CD4-positive, CD25-positive, alpha-beta regulatory T cell (primary cell): ENCODE measurements around the gene ZMYND19. TPM values are rescaled to one million over a fixed set of nuclear protein-coding genes. Genes with fewer than 3 reads are reported as not detected.

Experiments
- ATAC-seq, 2 donors: fragments of 150-1000 bp; cut with Tn5 transposase; one replicate each; pipeline ENCODE4 v1.10.0; 2021; ENCODE audit warnings: low read depth in 2 of 2, moderate number of reproducible peaks in 2 of 2, moderate library complexity in 1 of 2
- DNase-seq, 3 donors: peaks; one replicate each; pipeline versions ENCODE4 v3.0.0 to v3.0.0-alpha.2; 2012 to 2022; ENCODE audit warnings: mixed read lengths in 1 of 3
- H3K27ac ChIP-seq: one replicate; pipeline ENCODE4 v1.7.0; 2013; ENCODE audit warnings: mild to moderate bottlenecking, low read length; ENCODE audit not compliant: insufficient read depth, poor library complexity, severe bottlenecking
- H3K27me3 ChIP-seq: one replicate; pipeline ENCODE4 v1.7.0; 2013; ENCODE audit warnings: low read length; ENCODE audit not compliant: control insufficient read depth, insufficient read depth
- H3K36me3 ChIP-seq: one replicate; pipeline ENCODE4 v1.7.0; 2013; ENCODE audit warnings: mild to moderate bottlenecking, low read length, moderate library complexity; ENCODE audit not compliant: control insufficient read depth, insufficient read depth
- H3K4me1 ChIP-seq: 2 replicates; pipeline ENCODE4 v1.7.0; 2013; ENCODE audit warnings: mild to moderate bottlenecking, low read length; ENCODE audit not compliant: insufficient read depth, control insufficient read depth, poor library complexity, severe bottlenecking
- H3K4me3 ChIP-seq: one replicate; pipeline ENCODE4 v1.7.0; 2013; ENCODE audit warnings: low read depth, mild to moderate bottlenecking, low read length, moderate library complexity
- H3K9me3 ChIP-seq, 2 experiments: 1 replicate in 1 of 2; 2 replicates in 1 of 2; pipeline ENCODE4 v1.7.0; 2013; ENCODE audit warnings: low read length in 2 of 2, mild to moderate bottlenecking in 1 of 2, moderate library complexity in 1 of 2; ENCODE audit not compliant: control insufficient read depth in 2 of 2
- H3K27ac Mint-ChIP-seq, 3 donors: one replicate each; pipeline ENCODE4 v1.8.0; 2020 to 2022; ENCODE audit warnings: mild to moderate bottlenecking in 3 of 3, mixed read lengths in 3 of 3, moderate library complexity in 2 of 3
- H3K27me3 Mint-ChIP-seq: one replicate; pipeline ENCODE4 v1.8.0; 2022; ENCODE audit warnings: mild to moderate bottlenecking, mixed read lengths
- H3K36me3 Mint-ChIP-seq: one replicate; pipeline ENCODE4 v1.8.0; 2020; ENCODE audit warnings: mixed read lengths
- H3K4me1 Mint-ChIP-seq, 4 donors: one replicate each; pipeline ENCODE4 v1.8.0; 2020 to 2022; ENCODE audit warnings: mixed read lengths in 4 of 4, mild to moderate bottlenecking in 1 of 4
- H3K4me3 Mint-ChIP-seq, 4 donors: one replicate each; pipeline ENCODE4 v1.8.0; 2020 to 2022; ENCODE audit warnings: mild to moderate bottlenecking in 4 of 4, mixed read lengths in 4 of 4, moderate library complexity in 3 of 4
- H3K9me3 Mint-ChIP-seq, 7 donors: one replicate each; pipeline ENCODE4 v1.8.0; 2020 to 2022; ENCODE audit warnings: mixed read lengths in 7 of 7, mild to moderate bottlenecking in 3 of 7, moderate library complexity in 2 of 7
- polyA plus RNA-seq, 4 donors: library from polyadenylated mRNA; unstranded; fragments of 300-500 nt; fragmentation: Illumina TruSeq; gene quantifications; one replicate each; pipeline ENCODE4 v1.2.3, GENCODE V29; 2021
- total RNA-seq: library from RNA; stranded (reverse); gene quantifications from one replicate; pipeline ENCODE4 v1.2.3, GENCODE V29; 2022

The ZMYND19 gene
- total and polyA plus RNA-seq, 5 donors from 2014 or later, result 4.4 to 20.4 (median 5.8) TPM

DNA sequence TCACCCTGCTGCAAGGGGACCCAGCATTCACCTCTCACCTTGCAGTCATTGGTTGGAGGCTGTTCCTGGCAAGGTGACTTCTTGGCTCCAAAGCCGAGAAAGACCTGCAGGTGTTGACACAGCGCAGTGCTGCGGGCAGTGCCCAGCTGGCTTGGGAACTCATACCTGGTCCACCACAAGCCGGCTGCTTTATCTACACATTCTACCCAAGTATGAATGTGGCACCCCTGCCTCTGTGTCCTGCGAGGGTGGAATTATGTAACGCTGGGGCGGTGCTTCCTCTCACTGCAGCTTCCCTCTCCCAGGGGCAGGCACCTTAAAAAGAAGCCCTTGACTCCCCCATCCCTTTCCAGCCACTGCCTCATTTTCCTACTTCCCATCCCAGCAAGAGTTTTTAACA lies 2.5 kb upstream of the ZMYND19 start:
- Mint-ChIP-seq H3K36me3 (peaks cover 4% of the 10 kb centered on the region), H3K27me3 (no peaks in the 10 kb centered on the region), H3K27ac (no peak overlapping the region), H3K4me1 (peaks cover 0 to 21% (median 5%) of the 10 kb centered on the region in 4 donors), H3K4me3 (peak overlapping the region; percentile 33 to 72 (median 53)), H3K9me3 (no peaks in the 10 kb centered on the region)
- Histone ChIP-seq H3K27ac (no peak overlapping the region), H3K27me3 (no peaks in the 10 kb centered on the region), H3K36me3 (peaks cover 5% of the 10 kb centered on the region), H3K9me3 (no peaks in the 10 kb centered on the region), H3K4me3 (no peak overlapping the region), H3K4me1 (peaks cover 19% of the 10 kb centered on the region)
- DNase-seq (no peak), ATAC-seq (no peak)

DNA sequence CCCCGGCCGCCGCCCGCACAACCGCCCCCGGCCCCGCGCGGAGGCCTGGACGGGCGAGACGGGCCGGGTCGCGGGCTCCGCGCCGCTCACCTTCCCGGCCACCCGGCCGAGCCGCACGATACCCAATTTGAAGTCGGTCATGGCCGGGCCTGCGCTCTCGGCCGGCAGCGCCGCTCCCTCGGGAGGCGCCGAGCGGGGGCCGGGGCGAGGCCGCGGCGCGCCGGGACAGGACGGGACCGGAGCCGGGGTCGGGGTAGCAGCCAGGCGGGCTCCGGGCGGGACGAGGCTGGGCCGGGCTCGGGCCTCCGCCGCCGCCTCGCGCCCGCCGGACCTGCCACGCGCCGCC lies 216 bp downstream of the ZMYND19 start:
- peaks cover 12% of the 10 kb centered on the region for H3K36me3 Mint-ChIP-seq
- H3K27ac ChIP-seq, result no peak overlapping the region
- no peaks in the 10 kb centered on the region for H3K9me3 ChIP-seq
- H3K4me3 ChIP-seq, result no peak overlapping the region
- no peak for ATAC-seq
- peaks cover 19% of the 10 kb centered on the region for H3K4me1 ChIP-seq
- peaks cover 0 to 23% (median 5%) of the 10 kb centered on the region in 4 donors for H3K4me1 Mint-ChIP-seq
- H3K9me3 Mint-ChIP-seq, result no peaks in the 10 kb centered on the region
- peak in 1 of 3 donors; percentile 21 for DNase-seq
- no peaks in the 10 kb centered on the region for H3K27me3 Mint-ChIP-seq
- H3K27me3 ChIP-seq, result no peaks in the 10 kb centered on the region
- H3K27ac Mint-ChIP-seq, result no peak overlapping the region
- peaks cover 23% of the 10 kb centered on the region for H3K36me3 ChIP-seq
- peak overlapping the region in 1 of 4 donors; percentile 88 for H3K4me3 Mint-ChIP-seq

DNA sequence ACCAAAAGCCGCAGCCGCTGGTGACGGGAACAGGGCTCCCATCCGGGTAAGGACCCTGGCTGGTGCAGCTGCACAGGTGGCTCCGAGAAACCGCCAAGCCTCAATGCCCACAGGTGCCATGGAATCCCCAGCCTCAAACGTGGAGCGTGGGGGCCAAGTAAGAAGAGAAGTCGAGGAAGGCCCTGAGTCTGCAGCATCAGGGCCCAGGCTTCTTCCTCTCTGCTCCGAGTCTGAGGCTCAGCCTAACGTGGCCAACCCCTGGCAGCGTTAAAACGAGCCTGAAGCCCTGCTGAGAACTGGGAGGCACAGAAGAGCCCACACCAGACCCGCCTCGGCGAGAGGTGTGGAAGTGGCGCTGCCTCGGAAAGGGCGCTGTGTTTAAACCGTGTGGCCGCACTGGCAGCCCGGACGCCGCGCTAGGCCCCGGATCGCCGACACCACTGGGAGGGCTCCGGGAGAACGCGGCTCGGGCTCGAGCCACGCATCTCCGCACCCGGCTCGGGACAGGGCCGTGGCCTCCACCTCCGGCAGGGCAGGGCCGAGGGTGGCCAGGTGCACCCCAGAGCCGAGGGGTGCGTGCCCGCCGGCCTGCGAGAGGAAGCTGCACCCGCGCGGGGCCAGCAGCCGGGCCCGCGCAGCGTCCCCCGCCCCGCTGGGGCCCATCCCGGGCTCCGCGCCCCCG lies 730 bp downstream of the ZMYND19 start:
- Histone ChIP-seq H3K4me3 (no peak overlapping the region), H3K27ac (no peak overlapping the region), H3K36me3 (peaks cover 23% of the 10 kb centered on the region), H3K4me1 (peaks cover 19% of the 10 kb centered on the region), H3K9me3 (no peaks in the 10 kb centered on the region), H3K27me3 (no peaks in the 10 kb centered on the region)
- Mint-ChIP-seq H3K4me1 (peaks cover 0 to 23% (median 5%) of the 10 kb centered on the region in 4 donors), H3K9me3 (no peaks in the 10 kb centered on the region), H3K27ac (peak overlapping the region in 2 of 3 donors; percentile 48 to 87), H3K4me3 (peak overlapping the region; percentile 86 to 93 (median 92)), H3K36me3 (peaks cover 12% of the 10 kb centered on the region), H3K27me3 (no peaks in the 10 kb centered on the region)
- peak in 1 of 3 donors; percentile 39 for DNase-seq
- no peak for ATAC-seq

DNA sequence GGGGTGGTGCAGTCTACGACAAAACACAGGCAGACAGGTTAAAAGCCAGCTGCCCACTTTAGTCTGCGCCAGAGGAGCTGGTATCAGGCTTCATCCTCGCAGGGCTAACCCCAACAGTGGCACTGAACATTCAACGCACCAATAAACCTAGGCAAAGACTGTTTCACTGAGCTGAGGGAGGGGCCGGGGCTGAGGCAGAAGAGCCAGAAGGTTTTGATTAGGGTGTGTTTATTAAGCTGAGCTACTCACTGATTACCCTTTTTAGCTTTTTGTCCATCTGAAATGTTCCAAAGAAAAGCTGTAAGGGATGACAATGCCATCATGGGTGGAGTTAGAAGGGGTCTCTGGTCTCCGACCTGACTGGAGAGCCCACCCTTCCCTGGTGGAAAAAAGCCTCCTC lies 1.4 kb downstream of the ZMYND19 start:
- Histone ChIP-seq H3K9me3 (no peaks in the 10 kb centered on the region), H3K4me3 (no peak overlapping the region), H3K4me1 (peaks cover 19% of the 10 kb centered on the region), H3K27me3 (no peaks in the 10 kb centered on the region), H3K36me3 (peaks cover 23% of the 10 kb centered on the region), H3K27ac (no peak overlapping the region)
- no peak for DNase-seq
- H3K27me3 Mint-ChIP-seq, result no peaks in the 10 kb centered on the region
- H3K27ac Mint-ChIP-seq, result peak overlapping the region in 2 of 3 donors; percentile 63 to 69
- H3K36me3 Mint-ChIP-seq, result peaks cover 12% of the 10 kb centered on the region
- H3K4me1 Mint-ChIP-seq, result peaks cover 0 to 23% (median 5%) of the 10 kb centered on the region in 4 donors
- no peak for ATAC-seq
- peak overlapping the region; percentile 74 to 92 (median 89) for H3K4me3 Mint-ChIP-seq
- H3K9me3 Mint-ChIP-seq, result no peaks in the 10 kb centered on the region

DNA sequence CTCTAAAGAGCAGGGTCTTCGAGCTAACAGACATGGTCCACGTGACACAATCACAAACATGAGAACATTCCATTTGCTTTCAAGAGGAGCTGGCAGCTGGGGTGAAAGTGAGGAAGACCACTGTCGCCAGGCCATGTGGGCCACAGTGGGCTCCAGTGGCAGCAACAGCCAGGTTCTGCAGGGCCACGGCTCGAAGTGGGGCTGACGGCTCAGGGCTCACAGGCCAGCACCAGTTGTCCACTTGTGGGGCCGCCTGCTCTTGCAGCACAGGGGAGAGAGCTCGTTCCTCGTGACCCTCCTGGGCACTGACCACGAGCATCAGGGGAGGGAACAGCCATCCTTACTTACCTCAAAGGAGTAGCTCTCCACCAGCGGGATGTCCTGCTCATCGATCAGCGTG lies 2.0 kb downstream of the ZMYND19 start:
- peaks cover 0 to 26% (median 5%) of the 10 kb centered on the region in 4 donors for H3K4me1 Mint-ChIP-seq
- peaks cover 12% of the 10 kb centered on the region for H3K36me3 Mint-ChIP-seq
- no peaks in the 10 kb centered on the region for H3K27me3 Mint-ChIP-seq

DNA sequence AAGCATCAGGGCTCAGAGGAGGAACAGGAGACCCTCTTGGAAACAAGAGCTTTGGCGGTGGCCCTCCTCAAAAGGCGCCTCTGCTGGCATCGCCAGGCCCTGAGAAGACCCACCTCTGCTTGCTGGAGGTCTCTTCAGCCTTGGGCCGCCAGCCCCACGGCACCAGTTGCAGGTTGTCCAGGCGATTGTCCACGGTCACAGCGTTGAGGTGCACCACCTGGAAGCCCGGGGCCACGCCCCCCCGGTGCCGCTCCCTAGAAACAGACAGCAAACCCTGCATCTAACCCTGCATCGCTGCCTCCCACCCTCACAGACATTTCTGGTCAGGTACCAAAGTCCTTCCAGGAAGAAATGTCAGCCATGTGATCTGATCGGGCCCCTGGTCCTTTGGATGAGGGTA lies 3.5 kb downstream of the ZMYND19 start:
- no peaks in the 10 kb centered on the region for H3K9me3 Mint-ChIP-seq
- peaks cover 12% of the 10 kb centered on the region for H3K36me3 Mint-ChIP-seq
- Histone ChIP-seq H3K27me3 (no peaks in the 10 kb centered on the region), H3K27ac (no peak overlapping the region), H3K4me3 (no peak overlapping the region), H3K36me3 (peaks cover 23% of the 10 kb centered on the region), H3K9me3 (no peaks in the 10 kb centered on the region), H3K4me1 (peaks cover 19% of the 10 kb centered on the region)
- H3K4me1 Mint-ChIP-seq, result peaks cover 0 to 23% (median 5%) of the 10 kb centered on the region in 4 donors
- DNase-seq (no peak), ATAC-seq (no peak)
- H3K4me3 Mint-ChIP-seq, result peak overlapping the region in 1 of 4 donors; percentile 88
- no peak overlapping the region for H3K27ac Mint-ChIP-seq
- H3K27me3 Mint-ChIP-seq, result no peaks in the 10 kb centered on the region

More for the DNA sequence above, 2.0 kb downstream of the ZMYND19 start:
- no peak for ATAC-seq
- H3K36me3 ChIP-seq, result peaks cover 23% of the 10 kb centered on the region
- DNase-seq, result no peak
- no peak overlapping the region for H3K27ac ChIP-seq
- no peaks in the 10 kb centered on the region for H3K9me3 ChIP-seq
- Mint-ChIP-seq H3K27ac (peak overlapping the region in 1 of 3 donors; percentile 83), H3K4me3 (peak overlapping the region; percentile 74 to 92 (median 87)), H3K9me3 (no peaks in the 10 kb centered on the region)
- H3K4me3 ChIP-seq, result no peak overlapping the region
- no peaks in the 10 kb centered on the region for H3K27me3 ChIP-seq
- peaks cover 19% of the 10 kb centered on the region for H3K4me1 ChIP-seq

DNA sequence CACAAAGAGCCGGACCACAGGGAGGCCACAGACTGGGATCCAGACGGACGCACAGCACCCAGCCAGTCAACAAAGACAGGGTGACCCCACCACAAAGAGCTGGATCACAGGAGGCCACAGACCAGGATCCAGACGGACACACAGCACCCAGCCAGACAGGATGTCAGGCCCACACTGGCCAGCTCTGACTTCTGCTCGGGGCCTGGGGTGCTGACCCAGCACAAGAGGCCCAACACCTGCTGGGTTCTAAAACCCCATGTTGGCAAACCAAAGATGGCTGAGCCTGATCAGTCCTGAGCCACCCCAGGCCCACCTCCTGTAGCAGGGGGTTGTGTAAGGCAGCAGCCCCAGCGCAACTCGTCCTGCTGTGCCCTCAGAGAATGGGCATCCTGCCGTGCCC lies 6.4 kb downstream of the ZMYND19 start:
- DNase-seq, result no peak
- Histone ChIP-seq H3K9me3 (no peaks in the 10 kb centered on the region), H3K4me1 (peaks cover 10% of the 10 kb centered on the region), H3K4me3 (no peak overlapping the region), H3K36me3 (peaks cover 23% of the 10 kb centered on the region), H3K27ac (no peak overlapping the region), H3K27me3 (no peaks in the 10 kb centered on the region)
- Mint-ChIP-seq H3K27me3 (no peaks in the 10 kb centered on the region), H3K9me3 (no peaks in the 10 kb centered on the region), H3K36me3 (peaks cover 12% of the 10 kb centered on the region), H3K4me1 (peaks cover 0 to 20% (median 2%) of the 10 kb centered on the region in 4 donors), H3K4me3 (no peak overlapping the region), H3K27ac (no peak overlapping the region)
- ATAC-seq, result no peak

DNA sequence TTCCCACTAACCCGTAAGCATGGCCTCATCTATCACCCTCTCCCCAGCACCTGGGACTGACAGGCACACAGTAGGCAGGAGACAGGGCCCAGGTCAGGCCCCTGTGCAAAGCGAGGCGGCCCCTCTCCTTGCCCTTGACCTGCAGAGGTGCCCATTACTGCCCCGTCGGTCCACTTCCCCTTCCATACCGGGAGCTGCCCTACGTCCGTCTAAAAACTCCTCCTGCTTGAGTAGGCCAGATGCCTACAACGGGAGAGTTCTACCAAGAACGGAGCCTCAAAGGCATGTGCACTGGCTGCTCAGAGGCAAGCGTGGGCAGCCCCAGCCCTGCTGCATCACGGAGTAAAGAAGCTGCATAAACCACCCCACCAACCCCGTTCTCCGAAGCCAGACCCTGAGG lies 7.0 kb downstream of the ZMYND19 start:
- H3K9me3 Mint-ChIP-seq, result no peaks in the 10 kb centered on the region
- H3K4me1 Mint-ChIP-seq, result peaks cover 0 to 16% (median 2%) of the 10 kb centered on the region in 4 donors
- no peak overlapping the region for H3K27ac ChIP-seq
- no peak for DNase-seq
- H3K36me3 ChIP-seq, result peaks cover 23% of the 10 kb centered on the region
- no peaks in the 10 kb centered on the region for H3K27me3 Mint-ChIP-seq
- peak overlapping the region in 1 of 4 donors; percentile 84 for H3K4me3 Mint-ChIP-seq
- no peak overlapping the region for H3K4me3 ChIP-seq
- no peaks in the 10 kb centered on the region for H3K9me3 ChIP-seq
- peaks cover 12% of the 10 kb centered on the region for H3K36me3 Mint-ChIP-seq
- peaks cover 7% of the 10 kb centered on the region for H3K4me1 ChIP-seq
- H3K27me3 ChIP-seq, result no peaks in the 10 kb centered on the region
- ATAC-seq, result no peak
- H3K27ac Mint-ChIP-seq, result no peak overlapping the region
